Measurements from ENCODE around the gene CCDC47. TPM values are rescaled to one million over a fixed set of nuclear protein-coding genes. Genes with fewer than 3 reads are reported as not detected.
"Not testable (repeated sequence)": the region's sequence is repeated elsewhere in the genome, so short reads cannot be mapped to it uniquely, and the experiment has no call there.

CCDC47 gene
- total RNA-seq, 1 donor from 2014 or later = 92.8 TPM

DNA sequence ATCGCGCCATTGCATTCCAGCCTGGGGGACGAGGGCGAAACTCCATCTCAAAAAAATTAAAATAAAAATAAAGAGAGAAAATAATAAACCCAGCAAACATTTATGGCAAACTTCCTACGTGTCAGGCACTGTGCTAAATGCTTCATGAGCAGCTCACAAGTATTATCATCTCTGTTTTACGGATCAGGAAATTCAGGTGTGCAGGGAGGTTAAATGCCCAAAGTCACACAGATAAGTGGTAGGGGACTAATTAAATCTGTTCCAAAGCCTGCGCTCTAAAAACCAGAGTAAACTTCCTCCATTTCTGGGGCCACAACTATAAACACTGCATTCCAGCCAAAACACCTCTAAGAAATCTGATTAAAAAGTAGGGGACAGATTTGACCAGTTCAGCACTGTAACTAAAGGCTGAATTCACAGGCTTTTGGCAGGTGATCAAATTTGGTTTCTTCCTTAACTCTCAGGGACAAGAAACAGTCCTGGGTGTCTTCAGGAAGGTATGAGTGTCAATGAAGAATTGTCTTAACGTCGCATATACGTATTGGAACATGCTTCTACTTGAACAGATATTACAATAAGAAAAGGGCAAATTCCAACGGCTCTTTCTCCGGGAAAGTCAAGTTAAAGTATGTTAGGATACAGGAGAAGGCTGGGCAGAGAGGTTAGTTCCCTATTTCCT is 32.8 kb downstream of the CCDC47 start:
- Mint-ChIP-seq H3K27ac (ENCODE audit: unreplicated experiment) (peak overlapping the region; percentile 80), H3K27me3 (ENCODE audit: low read depth, unreplicated experiment) (no peaks in the 10 kb centered on the region), H3K36me3 (ENCODE audit: low read depth, unreplicated experiment) (no peaks in the 10 kb centered on the region), H3K4me3 (ENCODE audit: unreplicated experiment) (peak overlapping the region; percentile 99), H3K4me1 (ENCODE audit: low read depth, unreplicated experiment) (peaks cover 6% of the 10 kb centered on the region), H3K9me3 (ENCODE audit: unreplicated experiment) (no peaks in the 10 kb centered on the region)
- Histone ChIP-seq H3K27me3 (ENCODE audit: insufficient read depth, low read length) (no peaks in the 10 kb centered on the region), H3K36me3 (ENCODE audit: insufficient read depth, low read length) (peaks cover 6% of the 10 kb centered on the region), H3K79me2 (ENCODE audit: insufficient read depth, low read length) (peaks cover 25% of the 10 kb centered on the region), H3K4me2 (ENCODE audit: low read length) (peak overlapping the region; percentile 96), H3K9ac (ENCODE audit: low read length) (peak overlapping the region; percentile 92), H3K9me3 (ENCODE audit: insufficient read depth, low read depth, low read length) (no peaks in the 10 kb centered on the region), H3K27ac (ENCODE audit: low read depth, low read length) (peak overlapping the region; percentile 67), H4K20me1 (ENCODE audit: insufficient read depth, low read length) (no peaks in the 10 kb centered on the region), H2AFZ (ENCODE audit: low read depth, low read length) (peak overlapping the region; percentile 82), H3K4me3 (ENCODE audit: insufficient read depth, low read depth, low read length) (peak overlapping the region; percentile 81), H3K4me1 (ENCODE audit: insufficient read depth, low read length) (peaks cover 12% of the 10 kb centered on the region)
- no peak for FAIRE-seq
- no peak for DNase-seq (ENCODE audit: low read depth)
- TF ChIP-seq CTCF (IDR thresholded peaks at IDR 0.05; ENCODE audit: insufficient read depth, low read depth, low read length) (no peak), EZH2 (IDR thresholded peaks at IDR 0.05; ENCODE audit: insufficient read depth, low read length) (no peak)

- no peaks in the 10 kb centered on the region for H3K27me3 ChIP-seq (ENCODE audit: insufficient read depth, low read length)
- TF ChIP-seq EZH2 (IDR thresholded peaks at IDR 0.05; ENCODE audit: insufficient read depth, low read length) (no peak), CTCF (IDR thresholded peaks at IDR 0.05; ENCODE audit: insufficient read depth, low read depth, low read length) (no peak)
- no peak overlapping the region for H2AFZ ChIP-seq (ENCODE audit: low read depth, low read length)
- no peak overlapping the region for H3K4me2 ChIP-seq (ENCODE audit: low read length)
- H3K36me3 ChIP-seq (ENCODE audit: insufficient read depth, low read length) = no peaks in the 10 kb centered on the region
- Mint-ChIP-seq H3K36me3 (ENCODE audit: low read depth, unreplicated experiment) (peaks cover 2% of the 10 kb centered on the region), H3K9me3 (ENCODE audit: unreplicated experiment) (no peaks in the 10 kb centered on the region), H3K27me3 (ENCODE audit: low read depth, unreplicated experiment) (no peaks in the 10 kb centered on the region), H3K27ac (ENCODE audit: unreplicated experiment) (no peak overlapping the region), H3K4me1 (ENCODE audit: low read depth, unreplicated experiment) (peaks cover 3% of the 10 kb centered on the region), H3K4me3 (ENCODE audit: unreplicated experiment) (no peak overlapping the region)
- peaks cover 18% of the 10 kb centered on the region for H3K79me2 ChIP-seq (ENCODE audit: insufficient read depth, low read length)
- H3K9ac ChIP-seq (ENCODE audit: low read length) = no peak overlapping the region
- peaks cover 5% of the 10 kb centered on the region for H4K20me1 ChIP-seq (ENCODE audit: insufficient read depth, low read length)
- no peak overlapping the region for H3K4me3 ChIP-seq (ENCODE audit: insufficient read depth, low read depth, low read length)
- no peak for FAIRE-seq
- peaks cover 5% of the 10 kb centered on the region for H3K4me1 ChIP-seq (ENCODE audit: insufficient read depth, low read length)
- no peak for DNase-seq (ENCODE audit: low read depth)
- no peak overlapping the region for H3K27ac ChIP-seq (ENCODE audit: low read depth, low read length)
- no peaks in the 10 kb centered on the region for H3K9me3 ChIP-seq (ENCODE audit: insufficient read depth, low read depth, low read length)
Observed at GRCh38 chr17:63735691-63736090, 37.7 kb downstream of the CCDC47 start.

DNA sequence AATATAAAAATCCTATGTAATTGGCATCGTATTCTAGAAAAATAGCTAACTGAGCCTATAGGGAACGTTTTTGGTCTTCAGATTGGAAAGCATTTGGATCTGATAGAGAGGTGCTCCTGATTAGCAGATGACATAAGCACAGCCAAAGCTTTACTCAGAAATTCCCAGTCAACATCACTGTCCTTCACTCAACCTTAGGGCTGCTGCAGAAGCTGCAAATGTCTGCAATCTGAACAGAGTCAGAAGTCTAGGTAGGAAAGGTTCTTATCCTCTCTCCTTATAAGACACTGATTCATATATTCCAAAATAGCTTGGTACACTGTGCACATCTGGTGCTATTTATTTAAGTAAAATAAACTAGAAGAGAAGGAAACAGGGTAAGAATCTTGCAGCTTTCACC is 51.0 kb downstream of the CCDC47 start:
- H3K27ac Mint-ChIP-seq (ENCODE audit: unreplicated experiment) = no peak overlapping the region
- H3K4me1 ChIP-seq (ENCODE audit: insufficient read depth, low read length) = no peaks in the 10 kb centered on the region
- no peak overlapping the region for H3K4me2 ChIP-seq (ENCODE audit: low read length)
- H3K36me3 Mint-ChIP-seq (ENCODE audit: low read depth, unreplicated experiment) = peaks cover 7% of the 10 kb centered on the region
- TF ChIP-seq EZH2 (IDR thresholded peaks at IDR 0.05; ENCODE audit: insufficient read depth, low read length) (no peak), CTCF (IDR thresholded peaks at IDR 0.05; ENCODE audit: insufficient read depth, low read depth, low read length) (no peak)
- H3K4me1 Mint-ChIP-seq (ENCODE audit: low read depth, unreplicated experiment) = peaks cover 4% of the 10 kb centered on the region
- no peak overlapping the region for H3K27ac ChIP-seq (ENCODE audit: low read depth, low read length)
- H3K36me3 ChIP-seq (ENCODE audit: insufficient read depth, low read length) = no peaks in the 10 kb centered on the region
- DNase-seq (ENCODE audit: low read depth) (no peak), FAIRE-seq (no peak)
- no peaks in the 10 kb centered on the region for H3K27me3 Mint-ChIP-seq (ENCODE audit: low read depth, unreplicated experiment)
- no peaks in the 10 kb centered on the region for H3K27me3 ChIP-seq (ENCODE audit: insufficient read depth, low read length)
- no peak overlapping the region for H3K4me3 Mint-ChIP-seq (ENCODE audit: unreplicated experiment)
- no peak overlapping the region for H3K4me3 ChIP-seq (ENCODE audit: insufficient read depth, low read depth, low read length)
- H2AFZ ChIP-seq (ENCODE audit: low read depth, low read length) = no peak overlapping the region
- H3K9me3 Mint-ChIP-seq (ENCODE audit: unreplicated experiment) = no peaks in the 10 kb centered on the region
- no peak overlapping the region for H3K9ac ChIP-seq (ENCODE audit: low read length)
- H3K79me2 ChIP-seq (ENCODE audit: insufficient read depth, low read length) = no peaks in the 10 kb centered on the region
- no peaks in the 10 kb centered on the region for H3K9me3 ChIP-seq (ENCODE audit: insufficient read depth, low read depth, low read length)
- H4K20me1 ChIP-seq (ENCODE audit: insufficient read depth, low read length) = no peaks in the 10 kb centered on the region

GRCh38 chr17:63720194-63720593 is 53.2 kb downstream of the CCDC47 start:
- not testable (repeated sequence) for H3K36me3 Mint-ChIP-seq (ENCODE audit: low read depth, unreplicated experiment); H3K4me1 ChIP-seq (ENCODE audit: insufficient read depth, low read length); FAIRE-seq; H3K9ac ChIP-seq (ENCODE audit: low read length); H4K20me1 ChIP-seq (ENCODE audit: insufficient read depth, low read length); H2AFZ ChIP-seq (ENCODE audit: low read depth, low read length); H3K27ac ChIP-seq (ENCODE audit: low read depth, low read length); H3K9me3 ChIP-seq (ENCODE audit: insufficient read depth, low read depth, low read length); DNase-seq (ENCODE audit: low read depth); H3K9me3 Mint-ChIP-seq (ENCODE audit: unreplicated experiment); H3K4me1 Mint-ChIP-seq (ENCODE audit: low read depth, unreplicated experiment); H3K4me3 ChIP-seq (ENCODE audit: insufficient read depth, low read depth, low read length); H3K4me3 Mint-ChIP-seq (ENCODE audit: unreplicated experiment); H3K27me3 ChIP-seq (ENCODE audit: insufficient read depth, low read length); H3K27ac Mint-ChIP-seq (ENCODE audit: unreplicated experiment); H3K4me2 ChIP-seq (ENCODE audit: low read length); H3K79me2 ChIP-seq (ENCODE audit: insufficient read depth, low read length); H3K36me3 ChIP-seq (ENCODE audit: insufficient read depth, low read length); H3K27me3 Mint-ChIP-seq (ENCODE audit: low read depth, unreplicated experiment)
